Heart right ventricle (tissue), 16 donors: ENCODE measurements around the gene THSD4. TPM values are rescaled to one million over a fixed set of nuclear protein-coding genes. Genes with fewer than 3 reads are reported as not detected.

Experiments
- ATAC-seq, 8 donors: fragments of 200-7000 bp; cut with Tn5 transposase; one replicate each; pipeline ENCODE4 v1.9.1; 2020; ENCODE audit warnings: mild to moderate bottlenecking in 8 of 8, moderate library complexity in 8 of 8, moderate number of reproducible peaks in 1 of 8
- DNase-seq, 2 donors: peaks; one replicate each; pipeline ENCODE4 v3.0.0-alpha.2; 2020
- H3K27ac ChIP-seq, 10 donors: fragments of 200-600 bp; sonication (generic) in 2 of 10; one replicate each; pipeline versions ENCODE4 v1.5.0 to v1.8.0; 2020 to 2022; ENCODE audit warnings: mild to moderate bottlenecking in 3 of 10
- H3K27me3 ChIP-seq, 7 donors: fragments of 200-600 bp; one replicate each; pipeline ENCODE4 v1.8.0; 2021 to 2022; ENCODE audit warnings: mild to moderate bottlenecking in 2 of 7
- H3K36me3 ChIP-seq, 9 donors: fragments of 200-600 bp; sonication (generic) in 1 of 9; one replicate each; pipeline versions ENCODE4 v1.5.0 to v1.8.0; 2020 to 2022; ENCODE audit warnings: mild to moderate bottlenecking in 2 of 9
- H3K4me1 ChIP-seq, 9 donors: fragments of 200-600 bp; sonication (generic) in 1 of 9; one replicate each; pipeline versions ENCODE4 v1.5.0 to v1.8.0; 2020 to 2022; ENCODE audit warnings: mild to moderate bottlenecking in 4 of 9
- H3K4me3 ChIP-seq, 10 donors: fragments of 200-600 bp; sonication (generic) in 2 of 10; one replicate each; pipeline versions ENCODE4 v1.5.0 to v1.8.0; 2020 to 2022; ENCODE audit warnings: mild to moderate bottlenecking in 7 of 10, moderate library complexity in 2 of 10
- H3K9me3 ChIP-seq, 11 donors: fragments of 200-600 bp in 10 of 11; sonication (generic) in 2 of 11; one replicate each; pipeline versions ENCODE4 v1.5.0 to v1.8.0; 2013 to 2022; ENCODE audit warnings: mild to moderate bottlenecking in 2 of 11, control low read depth in 1 of 11, moderate library complexity in 1 of 11
- CTCF ChIP-seq, 9 donors: fragments of 200-600 bp; sonication (generic) in 2 of 9; IDR thresholded peaks; one replicate each; pipeline versions ENCODE4 v1.5.0 to v1.8.0; 2021 to 2022; ENCODE audit warnings: antibody characterized with exemption in 9 of 9, mild to moderate bottlenecking in 5 of 9, moderate library complexity in 1 of 9
- WGBS, 2 donors: extraction: QIAGEN DNeasy Blood & Tissue Kit; methylation state at CpG; one replicate each; pipeline ENCODE4 v1.1.7; 2013; ENCODE audit warnings: inconsistent platforms in 1 of 2; 5-methylcytosine and 5-hydroxymethylcytosine counted together
- intact Hi-C, 10 donors: fragments of 100-400 bp; cut with DNase I; formaldehyde crosslinking; loops; one replicate each; pipeline versions ENCODE4 v1.11.1 to v1.14.2; 2022
- polyA plus RNA-seq, 2 donors: library from polyadenylated mRNA; stranded (reverse); fragments of 200-250 nt; gene quantifications; one replicate each; pipeline ENCODE4 v1.2.3, GENCODE V29; 2013
- total RNA-seq, 10 donors: library from RNA; stranded (reverse); fragmentation: NEBNext Ultra II Directional in 3 of 10; extraction: Animal tissue kit (Norgen Biotek cat#: 25700) in 3 of 10; gene quantifications; one replicate each; pipeline versions ENCODE4 v1.2.1 to v1.2.4, GENCODE V29; 2021 to 2023
- donor health status: Arrhythmogenic right ventricular cardiomyopathy.
- donor health status: ischemic (EF 13 %, LVEDD 7.1; RV severe dilation, severe dysfunction).
- donor health status: healthy with polysubstance abuse.
- donor health status: DM: no; HTN: yes; CAD: no.
- donor health status: DM: no; HTN: no; CAD: no.
- donor health status: ischemic (EF 25% LVEDD 6.9; RV normal size, moderate dysfunction).
- donor health status: ischemic (EF 25% LVEDD 5.7; RV mildly dilated, moderate dysfunction).
- donor health status: healthy.
- donor health status: DM: yes; HTN: yes; CAD: no.
- donor health status: Ischemic cardiomyopathy.
- donor health status: ischemic (EF 35%, LVEDD 5.7; RV mildly dilated, moderate dysfunction).
- donor health status: nonischemic (EF 11% LVEDD 7.7; RV severe dilation, severe dysfunction).
- donor health status: DM: yes; HTN: yes; CAD: no.
- donor health status: PGD.
- donor health status: ischemic (EF 29% LVEDD 5.4; RV normal size, mild dysfunction).
- donor health status: nonischemic (EF 23%, LVEDD 6.1; RV moderate dilation, normal function).

THSD4 gene
- total and polyA plus RNA-seq, 12 donors: 20.8 to 212 (median 139) TPM

GRCh38 chr15:71502077-71502432 lies 386.8 kb downstream of the THSD4 start:
- Histone ChIP-seq H3K4me3 (no peak overlapping the region), H3K9me3 (peaks cover 0 to 13% (median 5%) of the 10 kb centered on the region in 11 donors), H3K27me3 (no peaks in the 10 kb centered on the region), H3K36me3 (no peaks in the 10 kb centered on the region), H3K27ac (peak overlapping the region; percentile 13 to 73 (median 59)), H3K4me1 (peaks cover 0 to 30% (median 11%) of the 10 kb centered on the region in 9 donors)
- 47 to 55% methylated on average over 1 of the region's 1 CpG for WGBS, 2 donors
- intact Hi-C loops: loop anchor here in 2 of 10 donors (5.0 kb wide), 2 partner anchors 45 to 50 kb away; no protein-coding TSS in a partner anchor
- ATAC-seq: peak in 1 of 8 donors; percentile 13
- TF ChIP-seq CTCF (IDR thresholded peaks at IDR 0.05): no peak
- DNase-seq: no peak

- ATAC-seq (no peak), DNase-seq (no peak)
- WGBS, 2 donors: 68 to 70% methylated on average over 4 of the region's 4 CpGs
- H3K9me3 ChIP-seq: peaks cover 0 to 2% (median 0%) of the 10 kb centered on the region in 11 donors
- H3K4me3 ChIP-seq: no peak overlapping the region
- no peak for TF ChIP-seq CTCF (IDR thresholded peaks at IDR 0.05)
- intact Hi-C loops: no loop called here
- peaks cover 0 to 28% (median 11%) of the 10 kb centered on the region in 9 donors for H3K4me1 ChIP-seq
- no peaks in the 10 kb centered on the region for H3K27me3 ChIP-seq
- H3K36me3 ChIP-seq: no peaks in the 10 kb centered on the region
- H3K27ac ChIP-seq: no peak overlapping the region
These were observed 390.7 kb downstream of the THSD4 start for GRCh38 chr15:71505962-71506361.

GRCh38 chr15:71506946-71507345 lies 391.7 kb downstream of the THSD4 start:
- intact Hi-C loops: no loop called here
- 61 to 66% methylated on average over 4 of the region's 4 CpGs for WGBS, 2 donors
- peaks cover 0 to 18% (median 5%) of the 10 kb centered on the region in 9 donors for H3K4me1 ChIP-seq
- DNase-seq (no peak), ATAC-seq (no peak)
- H3K27me3 ChIP-seq: no peaks in the 10 kb centered on the region
- H3K4me3 ChIP-seq: no peak overlapping the region
- H3K36me3 ChIP-seq: no peaks in the 10 kb centered on the region
- H3K27ac ChIP-seq: no peak overlapping the region
- no peaks in the 10 kb centered on the region for H3K9me3 ChIP-seq
- no peak for TF ChIP-seq CTCF (IDR thresholded peaks at IDR 0.05)

- Histone ChIP-seq H3K9me3 (no peaks in the 10 kb centered on the region), H3K27me3 (no peaks in the 10 kb centered on the region), H3K36me3 (no peaks in the 10 kb centered on the region), H3K27ac (peak overlapping the region in 1 of 10 donors; percentile 18), H3K4me1 (peaks cover 0 to 11% (median 0%) of the 10 kb centered on the region in 9 donors), H3K4me3 (no peak overlapping the region)
- DNase-seq (no peak), ATAC-seq (peak in 1 of 8 donors; percentile 16)
- TF ChIP-seq CTCF (IDR thresholded peaks at IDR 0.05): no peak
- WGBS, 2 donors: 86 to 87% methylated on average over 4 of the region's 4 CpGs
- intact Hi-C loops: no loop called here
These were observed 392.9 kb downstream of the THSD4 start for GRCh38 chr15:71508081-71508682.
